ENCODE data around the gene FGD4. TPM values are rescaled to one million over a fixed set of nuclear protein-coding genes. Genes with fewer than 3 reads are reported as not detected.

The FGD4 gene
- total and polyA plus RNA-seq, 2 of the 4 experiments (the other 2 are of a cell fraction) = 2.1 to 8.8 TPM

DNA sequence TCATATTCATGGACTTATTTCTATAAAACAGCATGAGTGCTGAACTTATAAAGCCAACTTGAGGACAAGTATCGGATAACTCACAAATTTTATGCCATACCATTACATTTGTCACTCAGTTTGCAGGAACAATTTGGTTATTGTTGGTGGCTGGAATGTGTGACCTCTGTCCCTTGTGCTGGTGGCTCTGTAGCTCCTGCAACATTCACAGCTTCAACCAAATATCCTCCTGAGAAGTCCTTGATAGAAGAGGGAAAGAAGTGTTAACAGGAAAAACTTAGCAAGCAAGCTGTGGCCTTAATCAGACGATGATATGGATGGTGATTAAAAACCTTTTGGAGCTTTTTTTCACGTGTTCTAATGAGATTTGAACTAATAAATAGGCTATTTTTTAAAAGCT is 218.8 kb downstream of the FGD4 start:
- H4K5ac ChIP-seq (ENCODE audit: low read depth, low read length) = no peak overlapping the region
- H2AFZ ChIP-seq (replicated peaks; ENCODE audit: low read length, poor library complexity) = no peak overlapping the region
- DNase-seq = no peak
- H2AK9ac ChIP-seq (replicated peaks; ENCODE audit: low read depth, low read length, poor library complexity) = no peak overlapping the region
- no peak overlapping the region for H2BK120ac ChIP-seq (ENCODE audit: low read depth, low read length)
- no peak overlapping the region for H2BK5ac ChIP-seq (ENCODE audit: low read depth, low read length, poor library complexity, severe bottlenecking)
- intact Hi-C loops (cut with micrococcal nuclease) (no loop called here), in situ Hi-C loops (cut with MboI; ENCODE audit: low sequenced_read_pairs) (no loop called here), dilution Hi-C loops (cut with HindIII; ENCODE audit: low sequenced_read_pairs, unreplicated experiment) (no loop called here)
- CTCF ChIA-PET = interaction anchor here (0.7 kb wide), 1 partner anchor 12 kb away, joined by 4 read pairs; no protein-coding TSS in a partner anchor
- H3K79me1 ChIP-seq (ENCODE audit: low read depth in 1 of 2, low read length in 2 of 2) = no peaks in the 10 kb centered on the region; a peak in 1 of 4 replicates
- H4K91ac ChIP-seq (ENCODE audit: insufficient read depth, low read depth, low read length) = no peak overlapping the region
- no peaks in the 10 kb centered on the region for H3K9me3 ChIP-seq (ENCODE audit: control insufficient read depth, insufficient read depth, low read length)
- no peak overlapping the region for H3K27ac ChIP-seq (ENCODE audit: insufficient read depth, low read length)
- no peak overlapping the region for H4K8ac ChIP-seq (ENCODE audit: low read depth in 2 of 2, low read length in 2 of 2)
- 0 out of 2 replicates have a peak overlapping the region, but pooled peaks have one; percentile 16 for H3K23ac ChIP-seq (ENCODE audit: low read depth, low read length)
- H2BK15ac ChIP-seq (ENCODE audit: low read depth, low read length) = no peak overlapping the region
- no peak for ATAC-seq (ENCODE audit: low read depth)
- H3K9me1 ChIP-seq (ENCODE audit: insufficient read depth, low read length) = peaks cover 5% of the 10 kb centered on the region; the same call in 1 of the 2 replicates
- no peak overlapping the region for H2AK5ac ChIP-seq (ENCODE audit: low read depth, low read length)
- POLR2A ChIA-PET (ENCODE audit: unreplicated experiment) = no interaction called here
- H3K4me1 ChIP-seq (ENCODE audit: control insufficient read depth, insufficient read depth, low read length) = no peaks in the 10 kb centered on the region
- no peak overlapping the region for H3K56ac ChIP-seq (ENCODE audit: extremely low read depth, insufficient read depth, low read length)
- no peak overlapping the region for H3K4me3 ChIP-seq (ENCODE audit: insufficient read depth, low read depth, low read length)
- H3K36me3 ChIP-seq (ENCODE audit: control insufficient read depth, insufficient read depth, low read length) = peaks cover 8% of the 10 kb centered on the region; the same call in 1 of the 2 replicates
- H3K14ac ChIP-seq (replicated peaks; ENCODE audit: low read depth, low read length) = no peak overlapping the region
- H3K27me3 ChIP-seq (ENCODE audit: control insufficient read depth, insufficient read depth, low read length) = no peaks in the 10 kb centered on the region
- no peak overlapping the region for H3K18ac ChIP-seq (ENCODE audit: low read depth, low read length)
- no TSS peak for BruUV-seq (replicated peaks)
- no peaks in the 10 kb centered on the region for H4K20me1 ChIP-seq (ENCODE audit: insufficient read depth, low read length)
- no peak overlapping the region for H3K4me2 ChIP-seq (ENCODE audit: low read depth, low read length)
- H2BK20ac ChIP-seq (ENCODE audit: low read depth, low read length) = no peak overlapping the region
- no peak overlapping the region for H3K4ac ChIP-seq (ENCODE audit: low read depth, low read length)
- TF ChIP-seq CHD1 (IDR thresholded peaks at IDR 0.05; ENCODE audit: low read depth, low read length) (no peak), CEBPB (IDR thresholded peaks at IDR 0.05; ENCODE audit: low read depth, low read length) (no peak), BHLHE40 (IDR thresholded peaks at IDR 0.05; ENCODE audit: low read depth, low read length) (no peak), RFX5 (IDR thresholded peaks at IDR 0.05; ENCODE audit: low read depth, low read length) (no peak), USF2 (IDR thresholded peaks at IDR 0.05; ENCODE audit: low read depth, low read length) (no peak), MAZ (IDR thresholded peaks at IDR 0.05; ENCODE audit: borderline replicate concordance, low read depth, low read length) (no peak), MAFK (IDR thresholded peaks at IDR 0.05; ENCODE audit: low read depth, low read length) (no peak), POLR2A (IDR thresholded peaks at IDR 0.05; ENCODE audit: low read depth, low read length) (no peak), RAD21 (IDR thresholded peaks at IDR 0.05; ENCODE audit: low read length) (no peak), RCOR1 (IDR thresholded peaks at IDR 0.05; ENCODE audit: insufficient replicate concordance, low read length) (no peak), MXI1 (IDR thresholded peaks at IDR 0.05; ENCODE audit: borderline replicate concordance, low read depth, low read length) (no peak), NFE2L2 (IDR thresholded peaks at IDR 0.05; ENCODE audit: low read depth, low read length) (no peak), SMC3 (IDR thresholded peaks at IDR 0.05; ENCODE audit: low read depth, low read length) (no peak)
- TF ChIP-seq, protein P1, sequence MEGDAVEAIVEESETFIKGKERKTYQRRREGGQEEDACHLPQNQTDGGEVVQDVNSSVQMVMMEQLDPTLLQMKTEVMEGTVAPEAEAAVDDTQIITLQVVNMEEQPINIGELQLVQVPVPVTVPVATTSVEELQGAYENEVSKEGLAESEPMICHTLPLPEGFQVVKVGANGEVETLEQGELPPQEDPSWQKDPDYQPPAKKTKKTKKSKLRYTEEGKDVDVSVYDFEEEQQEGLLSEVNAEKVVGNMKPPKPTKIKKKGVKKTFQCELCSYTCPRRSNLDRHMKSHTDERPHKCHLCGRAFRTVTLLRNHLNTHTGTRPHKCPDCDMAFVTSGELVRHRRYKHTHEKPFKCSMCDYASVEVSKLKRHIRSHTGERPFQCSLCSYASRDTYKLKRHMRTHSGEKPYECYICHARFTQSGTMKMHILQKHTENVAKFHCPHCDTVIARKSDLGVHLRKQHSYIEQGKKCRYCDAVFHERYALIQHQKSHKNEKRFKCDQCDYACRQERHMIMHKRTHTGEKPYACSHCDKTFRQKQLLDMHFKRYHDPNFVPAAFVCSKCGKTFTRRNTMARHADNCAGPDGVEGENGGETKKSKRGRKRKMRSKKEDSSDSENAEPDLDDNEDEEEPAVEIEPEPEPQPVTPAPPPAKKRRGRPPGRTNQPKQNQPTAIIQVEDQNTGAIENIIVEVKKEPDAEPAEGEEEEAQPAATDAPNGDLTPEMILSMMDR (conservative IDR thresholded peaks at IDR 0.05; ENCODE audit: low read depth, low read length) = no peak
- WGBS, 2 experiments (ENCODE audit: extremely low coverage in 2 of 2, insufficient read length in 1 of 2) = no CpG with 5 or more reads among the region's 3 CpGs
- H3K9ac ChIP-seq (ENCODE audit: low read depth, low read length) = no peak overlapping the region

All from IMR-90 (cell line).